Activated CD4-positive, alpha-beta T cell treated with anti-CD3 and anti-CD28 coated beads, Interleukin-2, Interleukin-6, amounts not matched to agents 100 ng/mL and 50 ng/mL, durations not matched to agents 16 hours and 8 hours (primary cell): ENCODE data around the gene SYCE3.

Experiments used
- DNase-seq: peaks from one replicate; pipeline ENCODE4 v3.0.0-alpha.2; 2020

Gene SYCE3

GRCh38 chr22:50599816-50600455, 37.2 kb upstream of the SYCE3 start:
- peak; percentile 36 for DNase-seq

GRCh38 chr22:50597097-50597496, 34.4 kb upstream of the SYCE3 start:
- DNase-seq, result no peak

- DNase-seq, result no peak
Observed at GRCh38 chr22:50595189-50595588, 32.5 kb upstream of the SYCE3 start.

GRCh38 chr22:50587407-50587806, 24.7 kb upstream of the SYCE3 start:
- DNase-seq, result no peak

- no peak for DNase-seq
Observed at GRCh38 chr22:50586416-50586815, 23.7 kb upstream of the SYCE3 start.

GRCh38 chr22:50585781-50586180, 23.1 kb upstream of the SYCE3 start:
- DNase-seq, result no peak

GRCh38 chr22:50585238-50585637, 22.5 kb upstream of the SYCE3 start:
- no peak for DNase-seq

GRCh38 chr22:50584106-50585096, 21.7 kb upstream of the SYCE3 start:
- no peak for DNase-seq

GRCh38 chr22:50583294-50583861, 20.7 kb upstream of the SYCE3 start:
- DNase-seq, result no peak

GRCh38 chr22:50582493-50583293, 20.0 kb upstream of the SYCE3 start, which contains the start of gene CHKB:
TSS of gene CHKB (minus strand) at chr22:50582849. CDS start at chr22:50582781, 68 bp downstream.
- DNase-seq, result peak; percentile 100

GRCh38 chr22:50581950-50582492, 19.3 kb upstream of the SYCE3 start:
- peak; percentile 52 for DNase-seq

GRCh38 chr22:50581031-50581949, 18.6 kb upstream of the SYCE3 start:
- DNase-seq, result no peak

GRCh38 chr22:50579752-50580151, 17.0 kb upstream of the SYCE3 start:
- DNase-seq, result no peak

GRCh38 chr22:50578776-50579310, 16.1 kb upstream of the SYCE3 start:
- no peak for DNase-seq

- DNase-seq, result no peak
Observed at GRCh38 chr22:50577987-50578775, 15.5 kb upstream of the SYCE3 start, which contains the start of gene CPT1B. TSS of gene CPT1B (minus strand) at chr22:50578427. CDS start at chr22:50577915, 512 bp downstream.

GRCh38 chr22:50577697-50577986, 14.9 kb upstream of the SYCE3 start:
- DNase-seq, result no peak

GRCh38 chr22:50576806-50577696, 14.3 kb upstream of the SYCE3 start:
- DNase-seq, result no peak

- no peak for DNase-seq
Observed at GRCh38 chr22:50576070-50576469, 13.4 kb upstream of the SYCE3 start.

- DNase-seq, result no peak
Observed at GRCh38 chr22:50575426-50575941, 12.8 kb upstream of the SYCE3 start.
